ENCODE measurements around the gene GRHPR. TPM values are rescaled to one million over a fixed set of nuclear protein-coding genes. Genes with fewer than 3 reads are reported as not detected.

The GRHPR gene
- total and polyA plus RNA-seq, 2 of the 8 experiments (the other 6 are each of a cell fraction or from before 2014, with no cell fraction given) = 97.0 to 201 TPM

GRCh38 chr9:37410969-37411785, 11.3 kb upstream of the GRHPR start:
- CTCF ChIA-PET (ENCODE audit: partially characterized antibody) = interaction anchor here (0.6 to 3.6 kb wide), 44 partner anchors 8 to 557 kb away, joined by 3 to 28 read pairs (median 4); partner anchors contain the start of gene GRHPR
- H2AFZ ChIP-seq (ENCODE audit: low read length) = no peak overlapping the region
- FAIRE-seq = no peak
- TF ChIP-seq TBP (IDR thresholded peaks at IDR 0.05; ENCODE audit: low read depth, low read length) = no peak
- TF ChIP-seq SUZ12 (IDR thresholded peaks at IDR 0.05; ENCODE audit: low read length) = no peak
- no peak for TF ChIP-seq CBX8 (IDR thresholded peaks at IDR 0.05; ENCODE audit: borderline replicate concordance, low read depth, low read length)
- TF ChIP-seq GABPA (IDR thresholded peaks at IDR 0.05; ENCODE audit: borderline replicate concordance, insufficient read depth, low read length) = no peak
- TF ChIP-seq RFX5 (IDR thresholded peaks at IDR 0.05; ENCODE audit: borderline replicate concordance, low read depth, low read length) = no peak
- no peak for TF ChIP-seq KDM4A (IDR thresholded peaks at IDR 0.05; ENCODE audit: low read depth, low read length, severe bottlenecking)
- peak; percentile 36 to 39 for TF ChIP-seq RAD21 (IDR thresholded peaks at IDR 0.05 in 1 of 2, conservative IDR thresholded peaks at IDR 0.05 in 1 of 2; ENCODE audit: low read depth in 2 of 2, low read length in 2 of 2)
- no peak for TF ChIP-seq GTF2F1 (IDR thresholded peaks at IDR 0.05; ENCODE audit: borderline replicate concordance, low read depth, low read length)

More at GRCh38 chr9:37410969-37411785, 11.3 kb upstream of the GRHPR start:
- Histone ChIP-seq H3K79me1 (ENCODE audit: low read depth, low read length) (no peaks in the 10 kb centered on the region), H3K4ac (replicated peaks; ENCODE audit: insufficient read length, low read depth, low read length) (no peak overlapping the region), H3K4me1 (replicated peaks in 1 of 4; ENCODE audit: control insufficient read depth in 3 of 4, insufficient read depth in 4 of 4, low read length in 3 of 4) (peaks cover 0 to 22% (median 14%) of the 10 kb centered on the region in 4 experiments; a peak in 6 of 7 replicates), H3K18ac (ENCODE audit: extremely low read depth, low read length) (no peak overlapping the region; the same call in 1 of the 2 replicates), H3K79me2 (ENCODE audit: control insufficient read depth in 1 of 2, insufficient read depth in 2 of 2, low read length in 2 of 2) (no peaks in the 10 kb centered on the region), H2BK12ac (ENCODE audit: low read depth, low read length) (peak overlapping the region; percentile 87; the same call in 1 of the 2 replicates), H3K23ac (ENCODE audit: insufficient read length) (no peak overlapping the region), H3K27me3 (replicated peaks in 1 of 4; ENCODE audit: control insufficient read depth in 3 of 4, extremely low read depth in 1 of 4, insufficient read depth in 3 of 4, low read length in 3 of 4) (no peaks in the 10 kb centered on the region), H4K20me1 (replicated peaks in 1 of 2; ENCODE audit: control insufficient read depth in 1 of 2, insufficient read depth in 2 of 2, low read length in 2 of 2) (no peaks in the 10 kb centered on the region), H3K27ac (ENCODE audit: low read depth, low read length) (no peak overlapping the region), H2AK5ac (ENCODE audit: low read depth, low read length) (no peak overlapping the region), H3K9me3 (ENCODE audit: insufficient read depth in 2 of 2, low read depth in 1 of 2, low read length in 1 of 2) (no peaks in the 10 kb centered on the region), H3K4me2 (ENCODE audit: insufficient read depth in 1 of 2, low read depth in 2 of 2, low read length in 2 of 2) (no peak overlapping the region), H4K5ac (ENCODE audit: insufficient read length, low read depth, low read length) (no peak overlapping the region), H3K4me3 (ENCODE audit: extremely low read depth in 1 of 4, insufficient read depth in 2 of 4, low read depth in 3 of 4, low read length in 4 of 4) (no peak overlapping the region), H3K9ac (replicated peaks in 1 of 4; ENCODE audit: extremely low read depth in 1 of 4, low read depth in 3 of 4, low read length in 3 of 4) (no peak overlapping the region), H3K56ac (replicated peaks; ENCODE audit: insufficient read length, low read depth, low read length) (no peak overlapping the region), H3K14ac (ENCODE audit: insufficient read length) (no peak overlapping the region), H2BK20ac (ENCODE audit: low read length) (no peak overlapping the region), H4K8ac (ENCODE audit: extremely low read depth, insufficient read depth, low read length) (peak overlapping the region; percentile 42), H3K23me2 (ENCODE audit: low read depth, low read length) (no peaks in the 10 kb centered on the region; the same call in 1 of the 2 replicates), H2BK15ac (ENCODE audit: low read length) (peak overlapping the region; percentile 72; the same call in 1 of the 2 replicates), H2BK5ac (ENCODE audit: low read depth, low read length) (no peak overlapping the region; the same call in 1 of the 2 replicates), H4K91ac (replicated peaks; ENCODE audit: insufficient read length, low read length) (no peak overlapping the region), H2BK120ac (replicated peaks; ENCODE audit: low read depth, low read length) (no peak overlapping the region), H3K36me3 (ENCODE audit: control insufficient read depth in 2 of 4, insufficient read depth in 4 of 4, low read length in 3 of 4) (no peaks in the 10 kb centered on the region)
- POLR2A ChIA-PET (ENCODE audit: partially characterized antibody) = interaction anchor here (0.6 to 1.8 kb wide), 8 partner anchors 8 to 379 kb away, joined by 3 to 10 read pairs (median 3); partner anchors contain the start of gene ZBTB5
- 80% methylated on average over 12 of the region's 13 CpGs; no CpG with 5 or more reads in 1 of the 2 experiments for WGBS, 2 experiments (ENCODE audit: extremely low coverage in 1 of 2, insufficient coverage in 1 of 2, insufficient read length in 1 of 2, insufficient replicate concordance in 2 of 2, low coverage in 1 of 2, low lambda C conversion rate in 2 of 2, missing lambda C conversion rate in 1 of 2)
- DNase-seq (ENCODE audit: low read depth in 1 of 2, low spot score in 2 of 2) = peak in 1 of 2 experiments; percentile 74

Measured in H1 (cell line).